LNCAP (cell line): ENCODE measurements around the gene RAMACL.

ENCODE experiments used
- TF ChIP-seq, protein P1 (sequence below): fragments of 450-650 bp; IDR thresholded peaks from 2 replicates; pipeline ENCODE4 v1.5.1; 2017; ENCODE audit warnings: mild to moderate bottlenecking

Gene RAMACL

DNA sequence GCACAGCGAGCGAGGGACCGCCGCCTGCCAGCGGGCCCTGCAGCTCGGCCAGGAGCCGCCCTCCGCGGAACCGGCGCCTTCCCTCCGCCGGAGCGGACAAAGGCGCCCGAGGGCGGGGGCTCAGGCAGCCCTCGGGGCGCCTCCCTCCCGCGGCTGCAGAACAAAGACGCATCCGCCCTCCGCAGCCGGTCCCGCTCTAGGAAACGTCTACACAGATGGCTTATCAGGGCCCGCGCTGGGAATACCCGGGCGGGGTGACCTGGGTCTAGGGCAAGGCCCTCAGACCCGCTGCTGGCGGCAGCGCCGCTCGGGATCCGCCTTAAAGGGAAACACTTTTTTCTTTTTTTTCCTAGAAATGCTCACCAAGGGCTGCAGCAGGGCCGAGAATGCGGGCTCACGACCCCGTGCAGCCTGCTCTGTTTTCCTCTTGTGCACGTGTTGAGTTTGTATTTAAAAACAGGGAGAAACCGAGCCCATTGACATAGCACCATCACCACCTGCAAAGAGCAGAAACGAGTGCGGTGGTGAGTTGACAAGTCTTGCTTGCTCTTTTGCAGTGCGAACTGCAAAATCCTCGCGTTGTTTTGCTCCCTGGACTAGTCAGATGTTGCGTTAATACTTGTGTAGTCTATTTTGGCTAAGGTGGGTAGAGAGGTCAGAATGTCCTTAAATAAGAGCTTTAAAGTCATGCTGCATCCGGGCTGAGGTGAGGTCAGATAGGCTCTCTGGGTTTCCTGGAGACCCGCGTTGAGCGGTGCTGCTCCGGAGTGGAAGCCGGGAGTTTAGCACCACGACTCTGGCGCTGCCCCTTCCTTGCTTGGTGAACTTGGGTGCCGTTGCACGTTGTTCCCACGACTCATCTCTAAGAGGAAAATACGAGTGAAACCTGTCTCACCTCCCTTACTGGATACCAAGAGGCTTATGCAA is 41.7 kb upstream of the RAMACL start:
- TF ChIP-seq, protein P1, sequence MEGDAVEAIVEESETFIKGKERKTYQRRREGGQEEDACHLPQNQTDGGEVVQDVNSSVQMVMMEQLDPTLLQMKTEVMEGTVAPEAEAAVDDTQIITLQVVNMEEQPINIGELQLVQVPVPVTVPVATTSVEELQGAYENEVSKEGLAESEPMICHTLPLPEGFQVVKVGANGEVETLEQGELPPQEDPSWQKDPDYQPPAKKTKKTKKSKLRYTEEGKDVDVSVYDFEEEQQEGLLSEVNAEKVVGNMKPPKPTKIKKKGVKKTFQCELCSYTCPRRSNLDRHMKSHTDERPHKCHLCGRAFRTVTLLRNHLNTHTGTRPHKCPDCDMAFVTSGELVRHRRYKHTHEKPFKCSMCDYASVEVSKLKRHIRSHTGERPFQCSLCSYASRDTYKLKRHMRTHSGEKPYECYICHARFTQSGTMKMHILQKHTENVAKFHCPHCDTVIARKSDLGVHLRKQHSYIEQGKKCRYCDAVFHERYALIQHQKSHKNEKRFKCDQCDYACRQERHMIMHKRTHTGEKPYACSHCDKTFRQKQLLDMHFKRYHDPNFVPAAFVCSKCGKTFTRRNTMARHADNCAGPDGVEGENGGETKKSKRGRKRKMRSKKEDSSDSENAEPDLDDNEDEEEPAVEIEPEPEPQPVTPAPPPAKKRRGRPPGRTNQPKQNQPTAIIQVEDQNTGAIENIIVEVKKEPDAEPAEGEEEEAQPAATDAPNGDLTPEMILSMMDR, result no peak

DNA sequence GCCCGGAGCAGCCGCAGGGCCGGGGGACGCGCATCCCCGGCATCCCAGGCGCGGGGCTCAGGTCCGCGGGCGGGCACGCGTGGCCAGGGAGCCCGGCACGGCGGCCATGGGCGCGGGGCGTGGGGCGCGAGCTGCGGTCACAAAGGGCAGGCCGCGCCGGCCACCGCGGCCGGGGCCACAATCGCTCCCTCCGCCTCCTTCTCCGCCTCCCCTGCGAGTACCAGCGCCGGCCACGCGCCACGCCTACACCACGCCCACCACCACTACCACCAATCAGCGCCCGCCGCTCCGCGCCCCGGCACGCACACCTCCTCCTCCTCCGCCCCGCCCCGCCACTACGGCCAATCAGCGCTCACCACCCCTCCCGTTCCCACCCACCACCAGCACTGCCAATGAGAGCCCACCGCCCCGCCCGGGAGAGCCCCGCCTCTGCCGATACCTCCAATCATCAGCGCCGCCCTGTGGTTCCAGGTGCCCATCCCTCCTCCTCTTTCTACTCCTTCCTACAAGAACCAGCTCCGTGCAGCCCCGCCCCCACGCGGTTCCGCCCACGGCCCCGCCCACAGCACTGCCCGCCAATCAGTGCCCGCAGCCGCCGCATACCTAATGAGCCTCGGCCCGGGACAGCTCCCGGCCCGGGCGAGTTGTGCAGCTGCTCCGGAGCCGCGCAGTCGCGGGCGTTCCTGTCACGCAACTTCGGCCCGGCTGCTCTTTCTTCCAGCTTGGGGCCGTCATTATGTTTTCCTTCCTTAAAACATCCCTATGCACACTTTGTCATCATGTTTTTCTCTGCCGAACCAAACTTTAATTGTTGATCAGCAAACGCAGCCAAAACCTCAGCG is 40.8 kb upstream of the RAMACL start, which contains the start of gene RPS6KA2:
Gene RPS6KA2, minus strand, starts transcription at position 219 of the 842 bp plus-strand sequence. CDS start 232 bp downstream, outside the sequence.
- TF ChIP-seq, protein P1, result no peak

DNA sequence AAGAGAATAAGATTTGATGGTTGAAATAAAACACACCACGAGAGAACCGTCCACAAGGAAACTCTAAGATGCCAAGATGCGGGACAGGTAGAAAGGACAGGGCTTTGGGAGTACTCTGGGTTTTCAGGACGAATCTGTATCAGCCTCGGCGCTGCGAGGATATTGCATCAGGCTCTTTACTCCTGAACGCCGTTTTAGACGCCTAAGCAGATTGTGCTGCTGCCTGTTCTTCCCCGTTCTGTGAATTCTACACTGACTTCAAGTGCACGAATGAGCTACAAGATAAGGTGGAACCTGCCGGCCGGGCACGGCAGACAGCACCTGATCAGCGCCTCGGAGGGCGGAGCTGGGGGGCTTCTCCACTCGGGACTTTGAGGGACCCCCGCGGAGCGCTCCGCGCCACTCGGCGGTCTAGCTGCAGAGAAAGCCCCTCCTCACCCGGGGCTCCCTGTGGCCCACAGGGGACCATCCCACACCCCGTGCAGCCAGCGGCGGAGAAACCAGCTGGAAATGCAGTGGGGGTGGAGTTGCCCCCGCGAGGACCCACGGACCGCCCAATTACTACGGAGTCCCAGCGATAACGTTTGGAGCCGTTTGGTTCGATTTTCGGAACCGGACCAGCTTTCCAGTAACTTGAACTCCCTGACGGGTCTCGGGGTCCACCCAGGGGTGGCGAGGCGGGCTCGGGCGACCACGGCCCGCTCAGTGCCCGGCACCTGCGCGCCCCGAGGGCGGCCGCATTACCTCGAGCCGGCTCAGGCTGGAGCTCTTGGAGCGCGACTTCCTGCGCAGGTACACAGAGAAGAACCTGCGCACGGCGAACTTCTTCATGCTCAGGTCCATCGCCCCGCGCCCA is 39.9 kb upstream of the RAMACL start:
- TF ChIP-seq, protein P1, result no peak

DNA sequence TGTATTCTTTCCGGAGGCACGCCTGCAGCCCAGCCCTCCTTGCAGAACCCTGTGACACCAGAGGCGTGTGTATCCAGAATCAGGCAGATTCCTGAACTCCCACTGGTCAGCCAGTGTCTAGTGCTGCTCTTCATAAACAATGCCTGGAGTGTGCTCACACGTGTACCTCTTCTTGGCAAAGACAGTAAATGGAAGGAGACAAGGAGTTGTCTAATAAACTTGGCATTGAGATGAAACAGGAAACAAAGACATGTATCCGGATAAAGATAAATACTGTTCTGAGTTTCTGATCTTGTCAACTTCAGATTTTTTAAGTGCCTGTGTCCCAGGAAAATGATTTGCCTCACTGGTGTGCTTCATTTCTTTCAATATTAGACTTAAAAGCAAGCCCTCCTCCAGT is 38.9 kb upstream of the RAMACL start:
- TF ChIP-seq, protein P1, result no peak

DNA sequence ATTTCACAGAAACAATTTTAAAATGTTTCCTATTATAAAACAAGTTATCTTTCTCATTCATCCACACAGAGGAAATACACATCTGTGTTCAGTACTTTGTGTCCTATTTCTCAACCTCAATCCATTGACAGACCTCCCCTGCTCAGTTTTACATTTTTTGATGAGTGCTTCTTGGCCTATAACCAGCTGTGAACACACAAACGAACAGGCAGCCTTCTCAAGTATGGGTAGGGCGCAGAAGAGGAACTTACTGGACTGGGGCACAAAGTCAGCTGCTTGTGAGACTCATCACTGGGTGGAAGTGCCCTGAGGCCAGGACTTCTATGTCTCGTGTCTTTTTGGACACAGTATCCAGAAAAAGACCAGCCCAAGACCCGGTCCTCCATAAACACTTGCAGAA is 37.8 kb upstream of the RAMACL start:
- TF ChIP-seq, protein P1, result no peak

DNA sequence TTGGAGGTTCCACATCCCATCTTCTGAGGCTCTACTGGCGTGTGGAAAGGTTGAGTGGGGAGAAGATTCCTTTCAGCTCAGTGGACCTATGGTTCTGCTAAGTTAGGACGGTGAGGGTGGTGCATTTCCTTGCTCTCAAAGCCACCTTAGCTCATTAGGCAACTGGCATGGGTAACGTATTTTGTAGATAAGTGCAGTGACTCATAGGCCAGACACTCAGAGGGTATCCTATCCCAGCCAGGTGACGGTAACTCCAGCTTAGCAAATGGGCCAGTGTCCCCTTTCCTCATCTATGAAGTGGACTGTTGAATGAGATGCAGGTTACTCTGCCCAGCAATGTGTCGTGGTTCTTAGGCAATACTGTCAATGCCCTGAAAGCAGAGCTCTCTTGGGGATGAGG is 36.8 kb upstream of the RAMACL start:
- TF ChIP-seq, protein P1, result no peak

DNA sequence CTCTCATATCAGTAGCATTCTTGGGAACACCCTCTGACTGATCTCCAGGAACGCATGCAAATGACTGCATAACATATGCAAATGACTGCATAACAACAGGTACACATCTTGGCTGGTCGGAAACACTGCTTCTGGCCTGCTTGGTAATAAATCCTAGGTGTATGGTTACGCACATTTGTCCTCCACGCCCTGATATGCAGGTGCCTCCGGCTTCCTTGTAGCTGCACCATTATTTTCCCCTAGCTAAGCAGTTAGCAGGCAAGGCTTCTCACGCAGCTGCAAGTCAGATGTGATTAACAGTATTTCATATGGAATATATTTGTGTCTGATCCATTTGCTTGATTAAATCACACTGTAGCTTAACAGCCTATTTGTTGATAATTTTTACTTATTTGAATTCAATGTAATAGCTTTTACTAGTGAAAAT is 34.6 kb upstream of the RAMACL start:
- TF ChIP-seq, protein P1, result no peak
